ENCODE results near the gene PHLDB2. TPM values are rescaled to one million over a fixed set of nuclear protein-coding genes. Genes with fewer than 3 reads are reported as not detected.

The PHLDB2 gene
- total and polyA plus RNA-seq, 2 of the 13 experiments (the other 11 are each of a cell fraction or from before 2014, with no cell fraction given), result 8.4 to 23.6 TPM

DNA sequence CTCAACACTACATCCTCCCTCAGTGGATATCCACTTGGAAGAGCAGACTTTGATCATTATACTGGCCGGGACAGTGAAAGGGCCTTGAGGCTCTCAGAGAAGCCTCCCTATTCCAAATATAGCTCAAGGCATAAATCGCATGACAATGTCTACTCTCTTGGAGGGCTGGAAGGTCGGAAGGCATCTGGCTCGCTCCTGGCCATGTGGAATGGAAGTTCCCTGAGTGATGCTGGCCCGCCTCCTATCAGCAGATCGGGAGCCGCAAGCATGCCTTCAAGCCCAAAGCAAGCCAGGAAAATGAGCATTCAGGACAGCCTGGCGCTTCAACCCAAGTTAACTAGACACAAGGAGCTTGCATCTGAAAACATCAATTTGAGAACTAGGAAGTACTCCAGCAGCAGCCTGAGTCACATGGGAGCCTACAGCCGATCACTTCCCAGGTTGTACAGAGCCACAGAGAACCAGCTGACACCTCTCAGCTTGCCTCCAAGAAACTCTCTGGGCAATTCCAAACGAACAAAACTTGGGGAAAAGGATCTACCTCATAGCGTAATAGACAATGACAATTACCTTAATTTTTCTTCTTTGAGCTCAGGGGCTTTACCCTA, 25.4 kb downstream of the PHLDB2 start:
- POLR2A ChIA-PET, result no interaction called here
- no peak for FAIRE-seq

More for the DNA sequence above, 25.4 kb downstream of the PHLDB2 start:
- CTCF ChIA-PET (ENCODE audit: low intra/inter-chr PET ratio, low total read pairs), result no interaction called here
- no peaks in the 10 kb centered on the region for H3K9me3 ChIP-seq (ENCODE audit: low read length)
- H3K4me2 ChIP-seq (ENCODE audit: low read depth, low read length), result no peak overlapping the region
- H3K9ac ChIP-seq (ENCODE audit: insufficient read depth, low read depth, low read length), result no peak overlapping the region
- peaks cover 4 to 15% of the 10 kb centered on the region in 2 experiments for H3K36me3 ChIP-seq (replicated peaks in 1 of 2; ENCODE audit: control insufficient read depth in 1 of 2, insufficient read depth in 2 of 2, low read length in 2 of 2)
- BruUV-seq (replicated peaks), result TSS peak; percentile 40
- in situ Hi-C loops (cut with HindIII; ENCODE audit: extremely low pct_ligation_motif_present, low pct_unique_long_range_greater_than_20kb) (no loop called here), intact Hi-C loops (cut with micrococcal nuclease; ENCODE audit: unreplicated experiment) (no loop called here)
- H4K20me1 ChIP-seq (ENCODE audit: insufficient read depth, low read length), result no peaks in the 10 kb centered on the region
- no peaks in the 10 kb centered on the region for H3K79me2 ChIP-seq (ENCODE audit: insufficient read depth, low read length)
- no peak overlapping the region for H3K4me3 ChIP-seq (replicated peaks in 1 of 3; ENCODE audit: insufficient read depth in 1 of 3, low read depth in 2 of 3, low read length in 3 of 3)
- DNase-seq (ENCODE audit: low spot score) (no peak), ATAC-seq (no peak)
- no peaks in the 10 kb centered on the region for H3K27me3 ChIP-seq (ENCODE audit: control insufficient read depth in 1 of 2, insufficient read depth in 2 of 2, low read length in 2 of 2)
- H3K4me1 ChIP-seq (ENCODE audit: insufficient read depth, low read length), result no peaks in the 10 kb centered on the region
- WGBS (ENCODE audit: low lambda C conversion rate), result 97% methylated on average over 6 of the region's 11 CpGs
- no peak overlapping the region for H3K27ac ChIP-seq (ENCODE audit: extremely low read length, insufficient read depth, low read length)
- no peak overlapping the region for H2AFZ ChIP-seq (ENCODE audit: low read length)
- TF ChIP-seq ZNF737 (CRISPR knock-in tag; IDR thresholded peaks at IDR 0.05; ENCODE audit: borderline replicate concordance), result no peak
- TF ChIP-seq, protein P1, sequence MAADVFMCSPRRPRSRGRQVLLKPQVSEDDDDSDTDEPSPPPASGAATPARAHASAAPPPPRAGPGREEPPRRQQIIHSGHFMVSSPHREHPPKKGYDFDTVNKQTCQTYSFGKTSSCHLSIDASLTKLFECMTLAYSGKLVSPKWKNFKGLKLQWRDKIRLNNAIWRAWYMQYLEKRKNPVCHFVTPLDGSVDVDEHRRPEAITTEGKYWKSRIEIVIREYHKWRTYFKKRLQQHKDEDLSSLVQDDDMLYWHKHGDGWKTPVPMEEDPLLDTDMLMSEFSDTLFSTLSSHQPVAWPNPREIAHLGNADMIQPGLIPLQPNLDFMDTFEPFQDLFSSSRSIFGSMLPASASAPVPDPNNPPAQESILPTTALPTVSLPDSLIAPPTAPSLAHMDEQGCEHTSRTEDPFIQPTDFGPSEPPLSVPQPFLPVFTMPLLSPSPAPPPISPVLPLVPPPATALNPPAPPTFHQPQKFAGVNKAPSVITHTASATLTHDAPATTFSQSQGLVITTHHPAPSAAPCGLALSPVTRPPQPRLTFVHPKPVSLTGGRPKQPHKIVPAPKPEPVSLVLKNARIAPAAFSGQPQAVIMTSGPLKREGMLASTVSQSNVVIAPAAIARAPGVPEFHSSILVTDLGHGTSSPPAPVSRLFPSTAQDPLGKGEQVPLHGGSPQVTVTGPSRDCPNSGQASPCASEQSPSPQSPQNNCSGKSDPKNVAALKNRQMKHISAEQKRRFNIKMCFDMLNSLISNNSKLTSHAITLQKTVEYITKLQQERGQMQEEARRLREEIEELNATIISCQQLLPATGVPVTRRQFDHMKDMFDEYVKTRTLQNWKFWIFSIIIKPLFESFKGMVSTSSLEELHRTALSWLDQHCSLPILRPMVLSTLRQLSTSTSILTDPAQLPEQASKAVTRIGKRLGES (CRISPR knock-in tag; IDR thresholded peaks at IDR 0.05; ENCODE audit: borderline replicate concordance), result no peak
- TF ChIP-seq ZNF350 (CRISPR knock-in tag; IDR thresholded peaks at IDR 0.05; ENCODE audit: borderline replicate concordance, low read depth), result no peak
- TF ChIP-seq, protein P2, sequence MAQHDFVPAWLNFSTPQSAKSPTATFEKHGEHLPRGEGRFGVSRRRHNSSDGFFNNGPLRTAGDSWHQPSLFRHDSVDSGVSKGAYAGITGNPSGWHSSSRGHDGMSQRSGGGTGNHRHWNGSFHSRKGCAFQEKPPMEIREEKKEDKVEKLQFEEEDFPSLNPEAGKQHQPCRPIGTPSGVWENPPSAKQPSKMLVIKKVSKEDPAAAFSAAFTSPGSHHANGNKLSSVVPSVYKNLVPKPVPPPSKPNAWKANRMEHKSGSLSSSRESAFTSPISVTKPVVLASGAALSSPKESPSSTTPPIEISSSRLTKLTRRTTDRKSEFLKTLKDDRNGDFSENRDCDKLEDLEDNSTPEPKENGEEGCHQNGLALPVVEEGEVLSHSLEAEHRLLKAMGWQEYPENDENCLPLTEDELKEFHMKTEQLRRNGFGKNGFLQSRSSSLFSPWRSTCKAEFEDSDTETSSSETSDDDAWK (CRISPR knock-in tag; IDR thresholded peaks at IDR 0.05), result no peak
- TF ChIP-seq, protein P3, sequence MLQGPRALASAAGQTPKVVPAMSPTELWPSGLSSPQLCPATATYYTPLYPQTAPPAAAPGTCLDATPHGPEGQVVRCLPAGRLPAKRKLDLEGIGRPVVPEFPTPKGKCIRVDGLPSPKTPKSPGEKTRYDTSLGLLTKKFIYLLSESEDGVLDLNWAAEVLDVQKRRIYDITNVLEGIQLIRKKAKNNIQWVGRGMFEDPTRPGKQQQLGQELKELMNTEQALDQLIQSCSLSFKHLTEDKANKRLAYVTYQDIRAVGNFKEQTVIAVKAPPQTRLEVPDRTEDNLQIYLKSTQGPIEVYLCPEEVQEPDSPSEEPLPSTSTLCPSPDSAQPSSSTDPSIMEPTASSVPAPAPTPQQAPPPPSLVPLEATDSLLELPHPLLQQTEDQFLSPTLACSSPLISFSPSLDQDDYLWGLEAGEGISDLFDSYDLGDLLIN (CRISPR knock-in tag; IDR thresholded peaks at IDR 0.05; ENCODE audit: borderline replicate concordance), result no peak
- TF ChIP-seq TBP (CRISPR knock-in tag; IDR thresholded peaks at IDR 0.05), result no peak
- TF ChIP-seq ZNF781 (CRISPR knock-in tag; IDR thresholded peaks at IDR 0.05; ENCODE audit: borderline replicate concordance, not compliant biosample characterization), result no peak
